Measurements from ENCODE around the gene ACER1. TPM values are rescaled to one million over a fixed set of nuclear protein-coding genes. Genes with fewer than 3 reads are reported as not detected.

The ACER1 gene
- total and polyA plus RNA-seq, 10 of the 15 experiments (the other 5 are each of a cell fraction or from before 2014, with no cell fraction given): not detected

- TF ChIP-seq BACH1 (IDR thresholded peaks at IDR 0.05; ENCODE audit: borderline replicate concordance) (no peak), BRCA1 (IDR thresholded peaks at IDR 0.05; ENCODE audit: low read depth, low read length) (no peak), SREBF1 (IDR thresholded peaks at IDR 0.05; ENCODE audit: low read length) (no peak), DPF2 (IDR thresholded peaks at IDR 0.05) (no peak), YBX1 (IDR thresholded peaks at IDR 0.05) (no peak), RUNX3 (IDR thresholded peaks at IDR 0.05; ENCODE audit: low read length) (no peak), SRF (IDR thresholded peaks at IDR 0.05; ENCODE audit: low read depth in 2 of 2, low read length in 2 of 2) (no peak), SP1 (IDR thresholded peaks at IDR 0.05; ENCODE audit: low read depth, low read length) (no peak), WRNIP1 (IDR thresholded peaks at IDR 0.05; ENCODE audit: borderline replicate concordance, low read depth, low read length) (no peak)
Observed at GRCh38 chr19:6262519-6262918, 70.9 kb downstream of the ACER1 start (continued).

GRCh38 chr19:6261883-6262282 is 71.5 kb downstream of the ACER1 start:
- Histone ChIP-seq H3K79me2 (ENCODE audit: control insufficient read depth, insufficient read depth, low read length) (peaks cover 6% of the 10 kb centered on the region), H3K9ac (ENCODE audit: control insufficient read depth, insufficient read depth, low read length) (no peak overlapping the region), H3K4me1 (ENCODE audit: control insufficient read depth, insufficient read depth, low read length) (peaks cover 20% of the 10 kb centered on the region), H2AFZ (ENCODE audit: control insufficient read depth, low read depth, low read length) (no peak overlapping the region), H3K27me3 (replicated peaks in 1 of 2; ENCODE audit: control insufficient read depth in 2 of 2, insufficient read depth in 2 of 2, low read length in 1 of 2) (no peaks in the 10 kb centered on the region; a peak in 1 of 4 replicates), H3K4me3 (no peak overlapping the region), H3K9me3 (replicated peaks; ENCODE audit: control insufficient read depth, insufficient read depth, low read length) (peaks cover 2% of the 10 kb centered on the region; the same call in 1 of the 3 replicates), H3K4me2 (ENCODE audit: control insufficient read depth, insufficient read depth) (no peak overlapping the region), H3K36me3 (ENCODE audit: control insufficient read depth in 2 of 2, insufficient read depth in 2 of 2, low read length in 1 of 2) (peaks cover 14 to 37% of the 10 kb centered on the region in 2 experiments), H4K20me1 (ENCODE audit: control insufficient read depth, insufficient read depth) (no peaks in the 10 kb centered on the region), H3K27ac (ENCODE audit: control insufficient read depth, insufficient read depth) (no peak overlapping the region)
- ATAC-seq: no peak
- POLR2A ChIA-PET: interaction anchor here (0.7 kb wide), 1 partner anchor 15 kb away, joined by 3 read pairs; no protein-coding TSS in a partner anchor
- SMC1A ChIA-PET (ENCODE audit: uncharacterized antibody, unreplicated experiment): interaction anchor here (0.5 kb wide), 1 partner anchor 76 kb away, joined by 3 read pairs; no protein-coding TSS in a partner anchor
- in situ Hi-C loops (cut with MboI) (no loop called here), intact Hi-C loops (cut with micrococcal nuclease; ENCODE audit: unreplicated experiment) (no loop called here)
- CTCF ChIA-PET: interaction anchor here (0.6 to 1.7 kb wide), 4 partner anchors 43 to 602 kb away, joined by 3 to 5 read pairs (median 4); no protein-coding TSS in a partner anchor
- TF ChIP-seq PRDM15 (CRISPR knock-in tag; IDR thresholded peaks at IDR 0.05) (no peak), POLR2A (IDR thresholded peaks at IDR 0.05; ENCODE audit: low read depth, low read length) (no peak), ATF3 (IDR thresholded peaks at IDR 0.05; ENCODE audit: borderline replicate concordance, extremely low read depth, low read depth, low read length) (no peak), FOXK2 (IDR thresholded peaks at IDR 0.05) (no peak), SREBF1 (IDR thresholded peaks at IDR 0.05; ENCODE audit: low read length) (no peak), IKZF1 (conservative IDR thresholded peaks at IDR 0.05) (no peak), NR2C2 (IDR thresholded peaks at IDR 0.05; ENCODE audit: borderline replicate concordance, control insufficient read depth, insufficient read length, low read depth) (no peak), SUZ12 (IDR thresholded peaks at IDR 0.05; ENCODE audit: unreplicated experiment) (no peak), MYC (IDR thresholded peaks at IDR 0.05; ENCODE audit: insufficient read depth, insufficient read length, insufficient replicate concordance, low read length, severe bottlenecking) (no peak)
- RAD21 ChIA-PET (ENCODE audit: unreplicated experiment): no interaction called here
- FAIRE-seq: no peak
- BruUV-seq (replicated peaks): no TSS peak
- WGBS (ENCODE audit: insufficient coverage, insufficient replicate concordance, low lambda C conversion rate, missing lambda C conversion rate): 83% methylated on average over 13 of the region's 15 CpGs
- no peak for DNase-seq (ENCODE audit: low read depth, low spot score)
